Glutamatergic neuron (in vitro differentiated cells): ENCODE measurements around the gene CTXND2. TPM values are rescaled to one million over a fixed set of nuclear protein-coding genes. Genes with fewer than 3 reads are reported as not detected.
"Not testable (repeated sequence)": the region's sequence is repeated elsewhere in the genome, so short reads cannot be mapped to it uniquely, and the experiment has no call there.

Experiments used
- DNase-seq: peaks from one replicate; pipeline ENCODE4 v3.0.0; 2022
- H3K27ac Mint-ChIP-seq: one replicate; pipeline ENCODE4 v1.8.0; 2020; ENCODE audit warnings: mild to moderate bottlenecking, mixed read lengths, inconsistent platforms; ENCODE audit not compliant: unreplicated experiment
- H3K27me3 Mint-ChIP-seq: one replicate; pipeline ENCODE4 v1.8.0; 2020; ENCODE audit warnings: mild to moderate bottlenecking, moderate library complexity, mixed read lengths, inconsistent platforms; ENCODE audit not compliant: unreplicated experiment
- H3K36me3 Mint-ChIP-seq: one replicate; pipeline ENCODE4 v1.8.0; 2020; ENCODE audit warnings: mild to moderate bottlenecking, mixed read lengths, inconsistent platforms; ENCODE audit not compliant: unreplicated experiment
- H3K4me1 Mint-ChIP-seq: one replicate; pipeline ENCODE4 v1.8.0; 2020; ENCODE audit warnings: mild to moderate bottlenecking, low read depth, mixed read lengths, inconsistent platforms; ENCODE audit not compliant: unreplicated experiment
- H3K4me3 Mint-ChIP-seq: one replicate; pipeline ENCODE4 v1.8.0; 2020; ENCODE audit warnings: mild to moderate bottlenecking, mixed read lengths, inconsistent platforms; ENCODE audit not compliant: unreplicated experiment
- H3K9me3 Mint-ChIP-seq: one replicate; pipeline ENCODE4 v1.8.0; 2020; ENCODE audit warnings: mild to moderate bottlenecking, moderate library complexity, mixed read lengths, inconsistent platforms; ENCODE audit not compliant: unreplicated experiment
- CTCF ChIP-seq: fragments of 200-600 bp; sonication (generic); IDR thresholded peaks from one replicate; pipeline ENCODE4 v1.5.0; 2021; ENCODE audit not compliant: partially characterized antibody, unreplicated experiment
- total RNA-seq: library from RNA; stranded (reverse); fragmentation: NEBNext Ultra II Directional; extraction: Animal tissue kit (Norgen Biotek cat#: 25700); gene quantifications from one replicate; pipeline ENCODE4 v1.2.1, GENCODE V29; 2021; ENCODE audit not compliant: unreplicated experiment

CTXND2 gene
- total RNA-seq, 1 donor from 2014 or later = not detected

DNA sequence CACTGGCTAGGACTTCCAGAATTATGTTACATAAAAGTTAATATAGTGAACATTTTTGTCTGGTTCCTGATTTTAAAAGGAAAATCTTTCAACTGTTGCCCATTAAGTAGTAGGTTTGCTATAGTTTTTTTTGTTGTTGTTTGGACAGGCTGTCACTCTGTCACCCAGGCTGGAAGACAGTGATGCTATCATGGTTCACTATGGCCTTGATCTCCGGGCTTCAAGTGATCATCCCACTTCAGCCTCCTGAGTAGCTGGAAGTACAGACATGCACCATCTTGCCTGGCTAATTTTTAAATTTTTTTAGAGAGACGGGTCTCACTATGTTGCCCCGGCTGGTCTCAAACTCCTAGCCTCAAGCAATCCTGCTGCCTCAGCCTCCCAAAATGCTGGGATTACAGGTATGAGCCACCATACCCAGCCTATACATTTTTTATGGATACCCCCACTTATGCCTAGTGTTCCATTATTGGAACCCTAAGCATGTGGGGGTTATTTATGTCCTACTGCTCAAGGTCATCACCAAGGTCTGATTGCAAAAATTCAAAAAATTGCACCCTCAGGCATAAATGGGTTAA, 6.5 kb downstream of the CTXND2 start:
- H3K27me3 Mint-ChIP-seq = no peaks in the 10 kb centered on the region
- TF ChIP-seq CTCF = no peak
- no peaks in the 10 kb centered on the region for H3K36me3 Mint-ChIP-seq
- DNase-seq = no peak
- no peaks in the 10 kb centered on the region for H3K9me3 Mint-ChIP-seq
- no peaks in the 10 kb centered on the region for H3K4me1 Mint-ChIP-seq
- H3K4me3 Mint-ChIP-seq = no peak overlapping the region
- H3K27ac Mint-ChIP-seq = no peak overlapping the region

DNA sequence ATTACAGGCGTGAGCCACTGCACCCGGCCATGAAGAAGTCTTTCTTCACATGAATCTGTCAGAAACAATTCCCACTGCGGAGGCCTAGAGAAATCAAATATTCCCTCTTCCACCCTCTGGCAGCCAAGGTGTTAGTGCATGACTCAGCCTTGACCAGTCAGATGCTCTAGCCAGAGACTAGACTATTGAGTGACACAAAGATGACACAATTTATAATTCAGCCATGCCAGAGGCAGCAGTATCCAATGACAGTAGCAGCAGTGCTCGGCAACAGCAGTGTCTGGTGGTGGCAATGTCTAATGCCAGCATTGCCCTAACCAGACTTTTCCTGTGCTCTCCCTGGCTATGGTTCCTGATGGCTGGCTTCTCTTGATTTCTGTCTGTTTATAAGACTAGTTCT, 8.7 kb downstream of the CTXND2 start:
- Mint-ChIP-seq H3K4me3 (no peak overlapping the region), H3K36me3 (no peaks in the 10 kb centered on the region), H3K27ac (no peak overlapping the region), H3K4me1 (no peaks in the 10 kb centered on the region), H3K27me3 (no peaks in the 10 kb centered on the region), H3K9me3 (peaks cover 3% of the 10 kb centered on the region)
- DNase-seq = no peak
- TF ChIP-seq CTCF = no peak

GRCh38 chr1:150899795-150900194, 12.9 kb downstream of the CTXND2 start:
- H3K27ac Mint-ChIP-seq, H3K9me3 Mint-ChIP-seq, H3K4me3 Mint-ChIP-seq, H3K27me3 Mint-ChIP-seq, H3K36me3 Mint-ChIP-seq, DNase-seq, H3K4me1 Mint-ChIP-seq: not testable (repeated sequence)

DNA sequence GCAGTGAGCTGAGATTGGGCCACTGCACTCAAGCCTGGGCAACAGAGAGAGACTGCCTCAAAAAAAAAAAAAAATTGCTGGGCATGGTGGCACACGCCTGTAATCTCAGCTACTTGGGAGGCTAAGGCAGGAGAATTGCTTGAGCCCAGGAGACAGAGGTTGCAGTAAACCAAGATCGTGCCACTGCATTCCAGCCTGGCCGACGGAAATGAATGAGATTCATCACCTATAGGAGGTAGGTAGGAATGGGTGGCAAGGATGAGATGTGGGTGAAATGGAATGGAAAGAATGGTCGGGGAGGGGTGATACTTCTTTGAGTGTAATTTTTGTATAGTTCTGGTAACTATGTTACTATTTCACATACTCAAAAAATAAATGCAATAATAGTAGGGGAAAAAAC, 15.4 kb downstream of the CTXND2 start:
- no peak for DNase-seq
- Mint-ChIP-seq H3K27ac (no peak overlapping the region), H3K27me3 (peaks cover 1% of the 10 kb centered on the region), H3K4me3 (no peak overlapping the region), H3K36me3 (no peaks in the 10 kb centered on the region), H3K9me3 (peaks cover 3% of the 10 kb centered on the region), H3K4me1 (no peaks in the 10 kb centered on the region)
- no peak for TF ChIP-seq CTCF

DNA sequence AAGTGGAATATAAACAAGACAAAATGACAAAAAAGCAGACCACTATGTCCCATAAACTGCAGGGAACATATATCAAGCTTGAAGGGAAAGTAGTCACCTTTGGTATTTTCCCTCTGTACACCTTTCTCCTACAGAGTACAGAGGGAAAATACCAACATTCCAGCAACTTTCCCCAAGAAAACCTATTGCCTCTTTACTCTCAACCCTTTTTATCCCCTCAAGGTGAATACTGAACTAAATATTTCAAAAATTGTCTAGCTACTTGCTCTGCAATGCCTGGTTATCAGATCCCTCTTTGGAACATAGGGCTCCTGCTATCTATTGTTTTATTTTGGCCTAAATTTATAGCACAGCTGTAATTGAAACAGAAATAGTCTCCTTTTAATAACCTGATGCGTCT, 15.8 kb downstream of the CTXND2 start:
- no peak for DNase-seq
- Mint-ChIP-seq H3K27ac (no peak overlapping the region), H3K9me3 (peaks cover 3% of the 10 kb centered on the region), H3K4me1 (no peaks in the 10 kb centered on the region), H3K4me3 (no peak overlapping the region), H3K27me3 (peaks cover 1% of the 10 kb centered on the region), H3K36me3 (no peaks in the 10 kb centered on the region)
- no peak for TF ChIP-seq CTCF
